Thymus (tissue), 14 donors: ENCODE data around the gene GUF1. TPM values are rescaled to one million over a fixed set of nuclear protein-coding genes. Genes with fewer than 3 reads are reported as not detected.

ENCODE experiments used
- DNase-seq, 9 donors: peaks; one replicate each; pipeline ENCODE4 v3.0.0-alpha.2; 2013; ENCODE audit warnings: low spot score in 9 of 9, low read depth in 6 of 9, missing footprints in 1 of 9
- H3K27ac ChIP-seq, 2 donors: one replicate each; pipeline ENCODE4 v1.5.1; 2013; ENCODE audit warnings: control low read depth in 1 of 2, low read depth in 1 of 2, low read length in 1 of 2, mild to moderate bottlenecking in 1 of 2, moderate library complexity in 1 of 2
- H3K27me3 ChIP-seq, 2 donors: one replicate each; pipeline ENCODE4 v1.5.1; 2013; ENCODE audit warnings: low read length in 1 of 2; ENCODE audit not compliant: control insufficient read depth in 2 of 2, insufficient read depth in 1 of 2
- H3K36me3 ChIP-seq, 2 donors: one replicate each; pipeline ENCODE4 v1.5.1; 2013; ENCODE audit warnings: low read length in 1 of 2, mild to moderate bottlenecking in 1 of 2, moderate library complexity in 1 of 2; ENCODE audit not compliant: control insufficient read depth in 2 of 2, insufficient read depth in 2 of 2
- H3K4me1 ChIP-seq, 2 donors: one replicate each; pipeline ENCODE4 v1.5.1; 2013; ENCODE audit warnings: low read length in 2 of 2; ENCODE audit not compliant: control insufficient read depth in 2 of 2, insufficient read depth in 2 of 2
- H3K4me3 ChIP-seq, 2 donors: one replicate each; pipeline ENCODE4 v1.5.1; 2013; ENCODE audit warnings: low read length in 2 of 2, control low read depth in 1 of 2, mild to moderate bottlenecking in 1 of 2
- H3K9me3 ChIP-seq, 2 donors: one replicate each; pipeline ENCODE4 v1.5.1; 2013; ENCODE audit warnings: low read length in 1 of 2, mild to moderate bottlenecking in 1 of 2; ENCODE audit not compliant: control insufficient read depth in 2 of 2, insufficient read depth in 1 of 2
- WGBS: extraction: QIAGEN DNeasy Blood & Tissue Kit; methylation state at CpG from one replicate; pipeline ENCODE4 v1.1.7; 2013; 5-methylcytosine and 5-hydroxymethylcytosine counted together
- long read RNA-seq, 10 donors: transcript quantifications; one replicate each; lab custom pipeline, GENCODE V29; 2026
- polyA plus RNA-seq: library from polyadenylated mRNA; stranded (reverse); fragments of 200-250 nt; gene quantifications from one replicate; pipeline ENCODE4 v1.2.3, GENCODE V29; 2013
- total RNA-seq: library from RNA; stranded (reverse); fragments of 120-200 nt; gene quantifications from one replicate; pipeline ENCODE4 v1.2.4, GENCODE V29; 2013
- donor health status: healthy.

Gene GUF1, protein sequence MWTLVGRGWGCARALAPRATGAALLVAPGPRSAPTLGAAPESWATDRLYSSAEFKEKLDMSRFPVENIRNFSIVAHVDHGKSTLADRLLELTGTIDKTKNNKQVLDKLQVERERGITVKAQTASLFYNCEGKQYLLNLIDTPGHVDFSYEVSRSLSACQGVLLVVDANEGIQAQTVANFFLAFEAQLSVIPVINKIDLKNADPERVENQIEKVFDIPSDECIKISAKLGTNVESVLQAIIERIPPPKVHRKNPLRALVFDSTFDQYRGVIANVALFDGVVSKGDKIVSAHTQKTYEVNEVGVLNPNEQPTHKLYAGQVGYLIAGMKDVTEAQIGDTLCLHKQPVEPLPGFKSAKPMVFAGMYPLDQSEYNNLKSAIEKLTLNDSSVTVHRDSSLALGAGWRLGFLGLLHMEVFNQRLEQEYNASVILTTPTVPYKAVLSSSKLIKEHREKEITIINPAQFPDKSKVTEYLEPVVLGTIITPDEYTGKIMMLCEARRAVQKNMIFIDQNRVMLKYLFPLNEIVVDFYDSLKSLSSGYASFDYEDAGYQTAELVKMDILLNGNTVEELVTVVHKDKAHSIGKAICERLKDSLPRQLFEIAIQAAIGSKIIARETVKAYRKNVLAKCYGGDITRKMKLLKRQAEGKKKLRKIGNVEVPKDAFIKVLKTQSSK
- total RNA-seq: 13.6 TPM
- 14.2 TPM for polyA plus RNA-seq
- long read RNA-seq, donor 1: 0 reads
- long read RNA-seq, donor 2: 0 reads
- long read RNA-seq, donor 3, partial matches to known transcripts: 30 of 35 reads
- long read RNA-seq, donor 3, other reads (novel, unspliced or antisense): 5 of 35 reads
- long read RNA-seq, donor 4: 0 reads
- long read RNA-seq, donor 5, full-length matches to known transcripts: 6 of 32 reads
- long read RNA-seq, donor 5, partial matches to known transcripts: 10 of 32 reads
- long read RNA-seq, donor 5, other reads (novel, unspliced or antisense): 16 of 32 reads
- long read RNA-seq, donor 6, full-length matches to known transcripts: 1 of 1 reads
- long read RNA-seq, donor 6, partial matches to known transcripts: 0 of 1 reads
- long read RNA-seq, donor 6, other reads (novel, unspliced or antisense): 0 of 1 reads
- long read RNA-seq, donor 7, partial matches to known transcripts: 0 of 9 reads
- long read RNA-seq, donor 7, other reads (novel, unspliced or antisense): 7 of 9 reads
- long read RNA-seq, donor 8: 0 reads
- long read RNA-seq, donor 9: 0 reads
- long read RNA-seq, donor 10, full-length matches to known transcripts: 1 of 1 reads
- long read RNA-seq, donor 10, partial matches to known transcripts: 0 of 1 reads
- long read RNA-seq, donor 10, other reads (novel, unspliced or antisense): 0 of 1 reads

- H3K36me3 ChIP-seq: peaks cover 0 to 14% of the 10 kb centered on the region in 2 donors
- H3K4me3 ChIP-seq: peak within 1 kb of the TSS; percentile 89 to 95
- H3K4me1 ChIP-seq: peaks cover 3 to 4% of the 10 kb centered on the region in 2 donors
- peak within 1 kb of the TSS; percentile 92 to 94 for H3K27ac ChIP-seq
- no peaks in the 10 kb centered on the region for H3K27me3 ChIP-seq
- peak; percentile 84 to 96 (median 90) for DNase-seq
- WGBS: under 1% methylated on average over 57 of the region's 57 CpGs
- no peaks in the 10 kb centered on the region for H3K9me3 ChIP-seq
Observed at GRCh38 chr4:44678094-44679041, at the start of gene GUF1. Gene GUF1, plus strand, starts transcription at chr4:44678420. Its CDS starts 203 bp downstream, at chr4:44678623.

DNA sequence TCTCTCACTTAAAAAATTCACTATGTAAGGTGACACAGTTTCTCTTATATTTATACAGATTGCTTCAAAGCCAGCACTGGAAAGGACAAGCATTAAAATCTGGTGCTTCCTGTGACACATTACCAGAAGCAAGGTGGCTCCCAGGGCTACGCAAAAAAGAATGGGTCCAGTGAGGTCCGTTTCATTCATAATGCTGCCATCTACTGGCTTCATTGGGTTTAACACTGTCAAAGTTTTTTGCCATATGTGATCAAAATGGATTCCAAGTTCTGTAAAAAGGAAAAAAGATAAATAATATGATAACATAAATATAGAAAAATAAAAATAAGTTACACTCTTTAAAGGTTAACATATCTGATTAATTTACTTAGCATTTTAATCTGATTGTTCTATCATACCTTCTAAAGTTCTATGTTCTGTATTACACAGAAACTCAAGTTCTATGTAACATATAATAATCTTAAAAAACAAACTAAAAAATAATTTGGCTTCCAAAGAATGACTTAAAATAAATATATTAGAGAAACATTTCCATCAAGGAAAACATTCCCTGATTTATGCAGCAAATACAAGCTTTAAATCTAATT lies 48.8 kb upstream of the GUF1 start:
- H3K36me3 ChIP-seq: no peaks in the 10 kb centered on the region
- peak in 8 of 9 donors; percentile 3 to 47 (median 16) for DNase-seq
- no peak overlapping the region for H3K27ac ChIP-seq
- H3K9me3 ChIP-seq: no peaks in the 10 kb centered on the region
- no peak overlapping the region for H3K4me3 ChIP-seq
- WGBS: 7% methylated on average over 2 of the region's 2 CpGs
- no peaks in the 10 kb centered on the region for H3K27me3 ChIP-seq
- no peaks in the 10 kb centered on the region for H3K4me1 ChIP-seq

- no peak overlapping the region for H3K27ac ChIP-seq
- WGBS: 84% methylated on average over 4 of the region's 4 CpGs
- H3K4me3 ChIP-seq: no peak overlapping the region
- no peaks in the 10 kb centered on the region for H3K36me3 ChIP-seq
- H3K27me3 ChIP-seq: no peaks in the 10 kb centered on the region
- no peak for DNase-seq
- no peaks in the 10 kb centered on the region for H3K4me1 ChIP-seq
- no peaks in the 10 kb centered on the region for H3K9me3 ChIP-seq
Observed at GRCh38 chr4:44632089-44632488, 46.1 kb upstream of the GUF1 start.

- no peaks in the 10 kb centered on the region for H3K9me3 ChIP-seq
- H3K4me3 ChIP-seq: no peak overlapping the region
- DNase-seq: no peak
- WGBS: 95% methylated on average over 8 of the region's 8 CpGs
- no peak overlapping the region for H3K27ac ChIP-seq
- no peaks in the 10 kb centered on the region for H3K4me1 ChIP-seq
- no peaks in the 10 kb centered on the region for H3K27me3 ChIP-seq
- H3K36me3 ChIP-seq: no peaks in the 10 kb centered on the region
Observed at GRCh38 chr4:44632733-44633132, 45.5 kb upstream of the GUF1 start.

DNA sequence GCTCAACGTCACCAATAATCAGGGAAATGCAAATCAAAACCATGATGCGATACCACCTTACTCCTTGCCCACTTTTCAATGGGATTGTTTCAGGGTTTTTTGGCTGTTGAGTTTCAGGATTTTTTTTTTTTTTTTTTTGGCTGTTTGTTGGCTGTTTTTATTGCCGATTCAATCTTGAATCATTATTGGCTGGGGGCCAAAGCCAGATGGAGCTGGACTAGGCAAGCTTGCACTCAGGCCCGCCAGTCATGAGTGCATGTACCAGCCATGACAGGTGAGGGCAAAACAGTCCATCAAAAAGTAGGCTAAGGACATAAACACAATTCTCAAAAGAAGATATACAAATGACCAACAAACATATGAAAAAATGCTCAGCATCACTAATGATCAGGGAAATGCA lies 40.1 kb upstream of the GUF1 start:
- Histone ChIP-seq H3K4me3 (no peak overlapping the region), H3K4me1 (no peaks in the 10 kb centered on the region), H3K9me3 (no peaks in the 10 kb centered on the region), H3K27ac (no peak overlapping the region), H3K36me3 (no peaks in the 10 kb centered on the region), H3K27me3 (no peaks in the 10 kb centered on the region)
- WGBS: 93% methylated on average over 4 of the region's 4 CpGs
- DNase-seq: no peak

- 94% methylated on average over 1 of the region's 1 CpG for WGBS
- Histone ChIP-seq H3K27me3 (no peaks in the 10 kb centered on the region), H3K36me3 (no peaks in the 10 kb centered on the region), H3K27ac (no peak overlapping the region), H3K4me3 (no peak overlapping the region), H3K4me1 (no peaks in the 10 kb centered on the region), H3K9me3 (peaks cover 0 to 8% of the 10 kb centered on the region in 2 donors)
- DNase-seq: no peak
Observed at GRCh38 chr4:44646151-44646550, 32.1 kb upstream of the GUF1 start.

- no peak within 1 kb of the TSS for H3K4me3 ChIP-seq
- H3K27me3 ChIP-seq: no peaks in the 10 kb centered on the region
- H3K9me3 ChIP-seq: no peaks in the 10 kb centered on the region
- no peaks in the 10 kb centered on the region for H3K36me3 ChIP-seq
- 94% methylated on average over 1 of the region's 1 CpG for WGBS
- no peaks in the 10 kb centered on the region for H3K4me1 ChIP-seq
- H3K27ac ChIP-seq: no peak within 1 kb of the TSS
- DNase-seq: no peak
Observed at GRCh38 chr4:44651425-44651824, 26.8 kb upstream of the GUF1 start, which contains the start of gene YIPF7. Gene YIPF7, minus strand, starts transcription at chr4:44651625. Its CDS starts 1,525 bp downstream, at chr4:44650100.

DNA sequence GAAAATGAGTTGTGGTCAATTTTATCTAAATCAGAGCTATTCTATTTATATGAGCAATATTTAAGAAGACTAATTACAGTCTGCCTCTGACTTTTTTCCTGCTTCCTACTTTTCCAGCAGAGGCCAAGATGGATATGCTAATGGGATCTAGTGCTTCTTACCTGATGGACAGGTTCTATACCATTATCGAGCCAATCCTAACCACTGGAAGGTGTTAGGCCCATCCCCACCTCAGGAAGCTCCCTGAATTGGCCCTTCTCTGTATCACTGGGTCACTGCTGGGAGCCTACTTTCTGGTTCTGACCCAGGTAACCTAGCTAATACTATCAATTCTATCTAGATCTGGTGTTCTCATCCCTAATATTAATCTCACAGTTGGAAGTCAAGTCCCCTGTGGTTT lies 26.2 kb upstream of the GUF1 start:
- WGBS: 100% methylated on average over 1 of the region's 1 CpG
- Histone ChIP-seq H3K4me3 (no peak overlapping the region), H3K27me3 (no peaks in the 10 kb centered on the region), H3K36me3 (no peaks in the 10 kb centered on the region), H3K9me3 (no peaks in the 10 kb centered on the region), H3K4me1 (no peaks in the 10 kb centered on the region), H3K27ac (no peak overlapping the region)
- DNase-seq: no peak
